ENCODE data around the gene IGFALS. TPM values are rescaled to one million over a fixed set of nuclear protein-coding genes. Genes with fewer than 3 reads are reported as not detected.

Gene IGFALS
- total RNA-seq, 2 donors from 2014 or later = not detected

GRCh38 chr16:1788095-1788707 is 5.3 kb downstream of the IGFALS start:
- Mint-ChIP-seq H3K27ac (no peak overlapping the region), H3K9me3 (no peaks in the 10 kb centered on the region), H3K27me3 (ENCODE audit: insufficient read depth) (no peaks in the 10 kb centered on the region), H3K4me3 (no peak overlapping the region), H3K36me3 (ENCODE audit: low read depth) (peaks cover 13% of the 10 kb centered on the region), H3K4me1 (peaks cover 3% of the 10 kb centered on the region)
- Histone ChIP-seq H3K4me1 (ENCODE audit: control insufficient read depth, insufficient read depth, low read length) (no peaks in the 10 kb centered on the region), H3K27me3 (ENCODE audit: control insufficient read depth, insufficient read depth, low read length, poor library complexity, severe bottlenecking) (no peaks in the 10 kb centered on the region), H3K9ac (ENCODE audit: extremely low read depth, low read length, poor library complexity, severe bottlenecking) (no peak overlapping the region), H3K27ac (ENCODE audit: low read depth, low read length) (no peak overlapping the region), H3K9me3 (ENCODE audit: control insufficient read depth, low read length) (no peaks in the 10 kb centered on the region), H3K36me3 (ENCODE audit: control insufficient read depth, insufficient read depth, low read length) (peaks cover 4% of the 10 kb centered on the region), H3K4me3 (ENCODE audit: low read length) (no peak overlapping the region)
- no peak for DNase-seq
- 93 to 96% methylated on average over 28 to 38 of the region's 38 CpGs for WGBS, 2 experiments (ENCODE audit: insufficient coverage in 1 of 2, insufficient read length in 1 of 2)
- no peak for TF ChIP-seq CTCF (conservative IDR thresholded peaks at IDR 0.05)

- DNase-seq = no peak
Measured at GRCh38 chr16:1787322-1788094, 6.0 kb downstream of the IGFALS start.

GRCh38 chr16:1787056-1787321 is 6.5 kb downstream of the IGFALS start:
- H3K9me3 Mint-ChIP-seq = no peaks in the 10 kb centered on the region
- Histone ChIP-seq H3K36me3 (ENCODE audit: control insufficient read depth, insufficient read depth, low read length) (peaks cover 4% of the 10 kb centered on the region), H3K27ac (ENCODE audit: low read depth, low read length) (no peak overlapping the region), H3K9ac (ENCODE audit: extremely low read depth, low read length, poor library complexity, severe bottlenecking) (no peak overlapping the region), H3K9me3 (ENCODE audit: control insufficient read depth, low read length) (no peaks in the 10 kb centered on the region), H3K27me3 (ENCODE audit: control insufficient read depth, insufficient read depth, low read length, poor library complexity, severe bottlenecking) (no peaks in the 10 kb centered on the region), H3K4me3 (ENCODE audit: low read length) (no peak overlapping the region), H3K4me1 (ENCODE audit: control insufficient read depth, insufficient read depth, low read length) (no peaks in the 10 kb centered on the region)
- H3K27me3 Mint-ChIP-seq (ENCODE audit: insufficient read depth) = no peaks in the 10 kb centered on the region
- no peak overlapping the region for H3K27ac Mint-ChIP-seq
- no peak for DNase-seq
- TF ChIP-seq CTCF (conservative IDR thresholded peaks at IDR 0.05) = no peak
- WGBS, 2 experiments (ENCODE audit: insufficient coverage in 1 of 2, insufficient read length in 1 of 2) = 92 to 98% methylated on average over 5 to 6 of the region's 6 CpGs
- H3K4me1 Mint-ChIP-seq = peaks cover 3% of the 10 kb centered on the region
- no peak overlapping the region for H3K4me3 Mint-ChIP-seq
- peaks cover 13% of the 10 kb centered on the region for H3K36me3 Mint-ChIP-seq (ENCODE audit: low read depth)

More at GRCh38 chr16:1787322-1788094, 6.0 kb downstream of the IGFALS start:
- H3K4me3 Mint-ChIP-seq = no peak overlapping the region
- Histone ChIP-seq H3K9ac (ENCODE audit: extremely low read depth, low read length, poor library complexity, severe bottlenecking) (no peak overlapping the region), H3K27ac (ENCODE audit: low read depth, low read length) (no peak overlapping the region), H3K4me3 (ENCODE audit: low read length) (no peak overlapping the region), H3K4me1 (ENCODE audit: control insufficient read depth, insufficient read depth, low read length) (no peaks in the 10 kb centered on the region), H3K36me3 (ENCODE audit: control insufficient read depth, insufficient read depth, low read length) (peaks cover 4% of the 10 kb centered on the region), H3K9me3 (ENCODE audit: control insufficient read depth, low read length) (no peaks in the 10 kb centered on the region), H3K27me3 (ENCODE audit: control insufficient read depth, insufficient read depth, low read length, poor library complexity, severe bottlenecking) (no peaks in the 10 kb centered on the region)
- no peak overlapping the region for H3K27ac Mint-ChIP-seq
- H3K36me3 Mint-ChIP-seq (ENCODE audit: low read depth) = peaks cover 13% of the 10 kb centered on the region
- H3K27me3 Mint-ChIP-seq (ENCODE audit: insufficient read depth) = no peaks in the 10 kb centered on the region
- no peak for TF ChIP-seq CTCF (conservative IDR thresholded peaks at IDR 0.05)
- 95 to 96% methylated on average over 36 to 44 of the region's 44 CpGs for WGBS, 2 experiments (ENCODE audit: insufficient coverage in 1 of 2, insufficient read length in 1 of 2)
- H3K9me3 Mint-ChIP-seq = no peaks in the 10 kb centered on the region
- peaks cover 3% of the 10 kb centered on the region for H3K4me1 Mint-ChIP-seq

Data from endodermal cell (in vitro differentiated cells).